Ectodermal cell (in vitro differentiated cells): ENCODE results near the gene CR1L.

Experiments
- H3K27ac ChIP-seq: 2 replicates; pipeline ENCODE4 v1.7.0; 2013; ENCODE audit warnings: mild to moderate bottlenecking, low read depth, low read length; ENCODE audit not compliant: insufficient read depth, poor library complexity, severe bottlenecking
- H3K27me3 ChIP-seq: 2 replicates; pipeline ENCODE4 v1.7.0; 2013; ENCODE audit warnings: mild to moderate bottlenecking, low read length; ENCODE audit not compliant: insufficient read depth, control insufficient read depth, poor library complexity, severe bottlenecking
- H3K36me3 ChIP-seq: one replicate; pipeline ENCODE4 v1.7.0; 2013; ENCODE audit warnings: low read length; ENCODE audit not compliant: control insufficient read depth, insufficient read depth
- H3K4me1 ChIP-seq: one replicate; pipeline ENCODE4 v1.7.0; 2013; ENCODE audit warnings: low read length; ENCODE audit not compliant: control insufficient read depth, insufficient read depth
- H3K4me3 ChIP-seq: 2 replicates; pipeline ENCODE4 v1.7.0; 2013; ENCODE audit warnings: low read depth, low read length, control low read depth; ENCODE audit not compliant: insufficient read depth
- H3K9me3 ChIP-seq: 2 replicates; pipeline ENCODE4 v1.7.0; 2013; ENCODE audit warnings: mild to moderate bottlenecking, low read length, moderate library complexity; ENCODE audit not compliant: control insufficient read depth
- WGBS, 2 experiments: methylation state at CpG; one replicate each; pipeline ENCODE4 v1.1.7; 2013; ENCODE audit warnings: missing lambda C conversion rate in 2 of 2; 5-methylcytosine and 5-hydroxymethylcytosine counted together

The CR1L gene

DNA sequence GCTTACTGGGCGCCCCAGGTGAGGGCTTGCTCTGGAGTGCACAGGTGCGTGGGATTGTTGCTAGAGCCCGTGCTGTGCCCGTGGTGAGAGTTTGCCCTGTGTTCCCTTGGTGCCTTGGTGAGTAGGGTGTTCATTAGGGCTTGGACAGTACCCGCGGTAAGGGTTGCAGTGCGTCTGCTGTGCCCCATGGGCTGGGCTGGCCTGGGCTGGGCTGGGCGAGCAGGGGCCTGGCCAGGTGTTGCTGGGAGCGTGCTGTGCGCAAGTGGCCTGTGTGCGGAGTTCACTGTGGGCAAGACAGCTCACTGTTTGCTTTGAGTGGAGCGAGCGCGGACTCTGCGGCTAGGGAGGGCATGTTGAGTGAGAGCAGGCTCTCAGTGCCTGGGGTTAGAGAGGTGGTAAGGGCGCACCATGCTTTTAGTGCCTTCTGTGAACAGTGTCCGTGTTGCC, 725 bp downstream of the CR1L start:
- Histone ChIP-seq H3K27me3 (peaks cover 5% of the 10 kb centered on the region), H3K4me3 (no peak overlapping the region), H3K27ac (no peak overlapping the region), H3K4me1 (peaks cover 3% of the 10 kb centered on the region), H3K36me3 (no peaks in the 10 kb centered on the region), H3K9me3 (no peaks in the 10 kb centered on the region)
- 90% methylated on average over 17 of the region's 17 CpGs for WGBS, 2 experiments

DNA sequence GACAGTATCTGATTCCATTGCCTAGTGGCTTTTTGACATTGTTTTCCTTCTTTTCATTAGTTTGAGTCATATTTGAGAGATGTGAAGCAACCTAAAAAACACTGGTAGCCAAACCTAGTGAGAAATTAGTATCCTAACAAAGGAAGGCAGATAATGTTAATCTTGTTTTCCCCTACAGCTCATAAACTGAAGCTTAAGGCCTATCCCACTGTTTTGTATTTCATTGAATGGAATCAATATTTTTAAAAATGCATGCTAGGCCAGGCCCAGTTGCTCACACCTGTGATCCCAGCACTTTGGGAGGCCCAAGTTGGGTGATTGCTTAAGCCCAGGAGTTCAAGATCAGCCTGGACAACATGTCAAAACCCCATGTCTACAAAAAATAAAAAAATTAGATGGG, 1.2 kb downstream of the CR1L start:
- H3K4me3 ChIP-seq = no peak overlapping the region

DNA sequence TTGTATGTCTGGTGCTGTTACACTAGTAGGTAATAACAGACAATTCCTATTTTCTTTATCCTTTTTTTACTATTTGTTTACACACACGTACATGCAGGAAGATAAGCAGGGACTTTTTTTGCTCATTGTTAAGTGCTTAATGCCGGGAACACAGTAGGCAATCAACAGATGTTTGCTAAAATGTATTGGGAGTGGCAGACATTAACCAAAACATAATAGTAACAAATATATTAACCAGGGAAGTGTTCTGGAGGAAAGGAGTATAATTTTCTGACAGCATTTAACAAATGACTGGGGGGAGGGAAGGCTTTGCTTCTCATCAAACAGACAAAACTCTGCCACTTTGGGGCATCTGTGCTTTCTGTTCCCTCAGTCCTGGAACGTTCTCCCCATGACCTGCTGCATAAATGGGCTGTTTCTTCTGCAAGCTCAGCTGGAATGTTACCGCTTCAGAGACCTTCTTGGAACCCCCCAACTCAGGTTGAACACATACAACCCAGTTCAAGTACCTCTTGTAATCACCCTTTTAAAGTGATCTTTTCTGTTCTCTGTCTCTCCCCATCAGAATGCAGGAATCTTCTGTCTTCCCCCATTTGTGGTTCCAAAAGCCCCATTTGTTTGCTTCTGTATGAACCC, 2.1 kb downstream of the CR1L start:
- Histone ChIP-seq H3K27me3 (peaks cover 5% of the 10 kb centered on the region), H3K36me3 (no peaks in the 10 kb centered on the region), H3K9me3 (no peaks in the 10 kb centered on the region), H3K4me3 (no peak overlapping the region), H3K27ac (no peak overlapping the region), H3K4me1 (peaks cover 3% of the 10 kb centered on the region)
- 88 to 93% methylated on average over 3 of the region's 4 CpGs for WGBS, 2 experiments

More for the DNA sequence above, 1.2 kb downstream of the CR1L start:
- Histone ChIP-seq H3K27ac (no peak overlapping the region), H3K4me1 (peaks cover 3% of the 10 kb centered on the region), H3K27me3 (peaks cover 5% of the 10 kb centered on the region), H3K9me3 (no peaks in the 10 kb centered on the region), H3K36me3 (no peaks in the 10 kb centered on the region)

DNA sequence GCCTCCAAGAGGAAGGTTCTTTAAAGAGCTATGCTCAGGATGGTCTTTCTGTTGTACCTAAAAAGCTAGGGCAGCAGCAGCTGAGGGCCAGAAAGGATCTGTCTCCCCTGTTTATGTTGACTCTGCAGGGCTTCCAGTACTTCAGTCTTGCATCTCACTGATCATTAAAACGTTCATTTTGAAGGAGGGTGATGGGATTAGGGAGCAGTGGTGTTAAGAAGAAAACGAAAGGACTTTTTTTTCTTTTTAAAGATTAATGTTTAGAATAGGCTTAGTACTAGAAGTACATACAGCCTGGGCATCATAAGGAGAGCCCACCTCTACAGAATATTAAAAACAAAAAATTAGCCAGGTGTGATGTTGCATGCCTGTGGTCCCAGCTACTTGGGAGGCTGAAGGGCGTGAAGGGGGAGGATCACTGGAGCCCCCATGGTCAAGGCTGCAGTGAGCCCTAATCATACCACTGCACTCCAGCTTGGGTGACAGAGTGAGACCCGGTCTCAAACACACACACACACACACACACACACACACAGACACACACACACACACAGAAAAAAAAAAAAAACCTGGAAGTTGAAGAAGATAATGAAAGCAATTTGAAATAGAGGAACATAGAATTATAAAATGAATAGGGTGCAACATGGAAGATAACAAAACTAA, 2.9 kb downstream of the CR1L start:
- WGBS, 2 experiments = 79 to 85% methylated on average over 3 of the region's 4 CpGs
- H3K9me3 ChIP-seq = no peaks in the 10 kb centered on the region

DNA sequence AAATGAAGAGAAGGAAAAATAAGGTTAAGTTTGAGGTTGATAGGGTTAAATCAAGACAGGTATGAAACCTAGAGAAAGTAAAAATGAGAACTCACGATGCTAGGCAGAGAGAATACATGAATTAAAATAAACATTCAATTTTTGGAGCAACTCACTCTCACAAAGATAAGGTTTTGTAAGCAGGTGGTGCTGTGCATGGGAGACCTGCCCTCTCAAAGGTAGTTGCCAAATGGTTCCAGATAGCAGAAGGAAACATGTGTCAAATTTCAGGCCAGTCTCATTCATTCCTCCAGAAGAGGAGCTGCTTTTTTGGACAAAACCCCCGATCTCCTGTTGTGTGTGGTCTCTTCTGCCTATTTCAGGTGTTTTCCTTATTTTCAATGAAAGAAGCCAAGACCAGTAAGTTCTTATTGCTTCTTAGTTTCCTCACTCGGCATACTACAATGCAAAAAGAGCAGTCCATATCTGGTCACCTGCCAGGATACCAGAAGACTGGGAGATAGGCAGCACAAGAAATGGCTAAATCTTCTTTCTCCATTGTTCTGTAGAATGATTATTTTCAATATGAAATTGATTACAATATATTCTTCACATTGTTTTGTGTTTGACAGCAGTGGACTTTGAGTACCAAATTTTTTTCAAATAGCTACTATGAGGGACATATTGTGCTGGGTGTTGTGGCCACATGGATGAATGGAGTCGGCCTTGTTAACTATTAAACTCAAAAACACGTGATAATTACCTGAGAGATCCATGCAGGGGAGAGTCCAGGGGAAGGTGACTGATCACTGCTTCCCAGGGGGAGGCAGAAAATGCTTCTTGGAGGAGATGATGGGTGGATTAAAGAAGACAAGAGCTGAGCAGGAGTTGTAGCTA, 3.6 kb downstream of the CR1L start:
- peaks cover 5% of the 10 kb centered on the region for H3K27me3 ChIP-seq
- no peaks in the 10 kb centered on the region for H3K36me3 ChIP-seq
- no peak overlapping the region for H3K27ac ChIP-seq
- 95 to 100% methylated on average over 4 to 5 of the region's 5 CpGs for WGBS, 2 experiments
- no peaks in the 10 kb centered on the region for H3K9me3 ChIP-seq
- no peak overlapping the region for H3K4me3 ChIP-seq
- H3K4me1 ChIP-seq = peaks cover 3% of the 10 kb centered on the region

More for the DNA sequence above, 2.9 kb downstream of the CR1L start:
- peaks cover 5% of the 10 kb centered on the region for H3K27me3 ChIP-seq
- H3K4me3 ChIP-seq = no peak overlapping the region
- peaks cover 3% of the 10 kb centered on the region for H3K4me1 ChIP-seq
- no peak overlapping the region for H3K27ac ChIP-seq
- no peaks in the 10 kb centered on the region for H3K36me3 ChIP-seq

DNA sequence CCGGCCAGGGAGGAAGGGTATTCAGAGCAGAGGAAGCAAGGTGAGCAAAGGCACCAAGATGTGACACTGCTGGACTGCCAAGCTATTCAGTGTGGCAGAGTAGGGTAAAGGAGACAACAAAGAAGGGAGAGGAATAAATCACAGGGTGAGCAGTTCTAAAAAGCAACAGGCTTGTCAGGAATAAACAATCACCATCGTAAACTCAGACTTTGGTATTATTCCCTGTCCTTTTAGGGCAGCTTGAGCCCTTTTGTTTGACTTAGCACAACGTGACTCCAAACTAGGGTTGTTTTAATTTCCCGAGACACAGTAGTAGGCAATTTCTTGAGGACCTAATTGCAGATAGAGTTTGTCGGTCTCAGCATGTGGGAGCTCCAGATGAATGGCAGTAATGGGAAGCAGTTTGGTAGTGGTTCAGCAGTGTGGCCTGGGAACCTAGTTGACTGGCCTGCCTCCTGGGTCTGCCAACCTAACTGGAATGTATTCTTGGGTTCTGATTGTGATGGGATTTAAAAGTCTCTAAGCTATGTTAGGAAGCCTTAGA, 4.3 kb downstream of the CR1L start:
- WGBS, 2 experiments = 40 to 44% methylated on average over 5 of the region's 5 CpGs
- H3K4me3 ChIP-seq = no peak overlapping the region
- H3K27ac ChIP-seq = no peak overlapping the region
- no peaks in the 10 kb centered on the region for H3K36me3 ChIP-seq
- no peaks in the 10 kb centered on the region for H3K9me3 ChIP-seq
- H3K4me1 ChIP-seq = peaks cover 3% of the 10 kb centered on the region
- H3K27me3 ChIP-seq = peaks cover 5% of the 10 kb centered on the region

DNA sequence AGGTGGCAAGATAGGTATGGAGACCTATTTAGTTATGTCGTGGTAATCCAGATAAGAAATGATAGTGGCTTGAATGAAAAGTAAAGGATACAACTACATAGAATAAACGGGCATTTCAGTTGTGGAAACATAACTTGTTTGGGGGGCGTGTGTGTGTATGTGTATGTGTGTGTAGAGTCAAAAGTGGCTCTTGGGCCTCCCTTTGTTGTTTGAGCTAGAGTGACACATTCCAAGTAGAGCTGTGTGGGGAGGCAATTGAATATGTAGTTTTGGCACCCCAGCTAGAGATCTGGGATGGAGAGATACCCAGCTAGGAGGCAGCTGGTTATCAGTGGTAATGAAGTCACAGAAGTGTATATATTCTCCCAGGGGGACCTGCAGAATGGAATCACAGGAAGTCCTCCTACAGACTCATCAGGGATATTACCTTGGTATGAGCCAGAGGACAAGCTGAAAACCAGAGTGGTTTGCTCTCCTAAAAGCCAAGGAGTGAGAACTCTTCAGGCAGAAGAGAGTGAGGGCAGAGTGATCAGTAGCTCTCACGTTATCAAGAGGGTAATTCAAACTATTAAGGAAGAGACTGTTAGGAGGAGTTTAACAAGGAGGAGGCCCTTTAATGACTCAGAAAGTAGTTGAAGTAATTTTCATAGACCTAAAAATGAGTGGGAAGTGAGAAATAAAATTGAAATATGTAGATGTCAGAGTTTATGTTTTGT, 5.1 kb downstream of the CR1L start:
- Histone ChIP-seq H3K9me3 (no peaks in the 10 kb centered on the region), H3K36me3 (no peaks in the 10 kb centered on the region), H3K4me1 (peaks cover 3% of the 10 kb centered on the region), H3K4me3 (no peak overlapping the region), H3K27ac (no peak overlapping the region), H3K27me3 (peaks cover 5% of the 10 kb centered on the region)
- WGBS, 2 experiments = 89 to 95% methylated on average over 4 of the region's 4 CpGs

DNA sequence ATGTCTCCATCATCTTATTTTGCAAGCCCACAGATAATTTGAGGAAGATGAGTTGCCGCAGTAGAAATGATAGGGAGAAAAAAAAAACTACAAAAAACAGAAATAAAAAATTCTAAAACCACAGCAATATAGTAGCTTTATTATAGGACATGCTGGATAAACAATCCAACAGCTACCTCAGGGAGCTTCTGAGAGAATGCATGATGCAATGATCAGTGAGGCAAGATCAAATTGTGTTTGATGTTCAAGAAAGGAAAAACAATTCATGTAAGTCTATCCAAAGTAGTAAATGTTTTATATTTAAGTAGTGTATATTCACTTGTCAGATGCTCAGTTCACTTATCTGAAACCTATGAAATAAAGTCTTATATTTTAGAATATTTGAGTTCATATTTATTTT, 6.7 kb downstream of the CR1L start:
- H3K27ac ChIP-seq = no peak overlapping the region
- no peaks in the 10 kb centered on the region for H3K9me3 ChIP-seq
- H3K4me1 ChIP-seq = peaks cover 3% of the 10 kb centered on the region
- H3K27me3 ChIP-seq = no peaks in the 10 kb centered on the region
- H3K4me3 ChIP-seq = no peak overlapping the region
- no CpG with 5 or more reads among the region's 1 CpG for WGBS, 2 experiments
- H3K36me3 ChIP-seq = no peaks in the 10 kb centered on the region

DNA sequence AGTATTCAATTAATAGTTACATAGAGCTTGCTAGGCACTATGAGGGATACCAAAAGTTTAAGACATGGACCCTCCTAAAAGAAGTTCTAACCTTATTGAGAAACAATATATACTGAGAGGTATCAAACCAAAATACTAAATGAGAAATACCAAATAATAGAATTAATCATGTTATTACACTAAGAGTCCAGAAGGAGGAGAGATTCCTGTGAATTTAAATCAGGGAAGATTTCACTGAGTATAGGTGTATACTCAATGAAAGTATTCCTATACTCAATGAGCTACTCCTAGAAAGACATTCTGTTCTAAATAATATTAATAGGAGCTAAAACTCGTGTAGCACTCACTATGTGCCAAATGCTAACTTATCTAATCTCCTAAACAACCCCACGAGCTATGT, 9.4 kb downstream of the CR1L start:
- no peak overlapping the region for H3K4me3 ChIP-seq
- 83 to 96% methylated on average over 2 of the region's 2 CpGs for WGBS, 2 experiments
- no peaks in the 10 kb centered on the region for H3K27me3 ChIP-seq
- H3K4me1 ChIP-seq = peaks cover 1% of the 10 kb centered on the region
- H3K36me3 ChIP-seq = no peaks in the 10 kb centered on the region
- no peaks in the 10 kb centered on the region for H3K9me3 ChIP-seq
- H3K27ac ChIP-seq = no peak overlapping the region
